WTC11 (cell line): ENCODE data around the gene PSME4. TPM values are rescaled to one million over a fixed set of nuclear protein-coding genes. Genes with fewer than 3 reads are reported as not detected.

Source experiments
- ATAC-seq: fragments of 200-7000 bp; cut with Tn5 transposase; 2 replicates; pipeline ENCODE4 v1.10.0; 2021; ENCODE audit warnings: mild to moderate bottlenecking, moderate library complexity
- CTCF ChIA-PET: fragments of 300-600 bp; sonication (Branson Sonifier 250); formaldehyde crosslinking; loops from one replicate; lab custom pipeline; 2021; ENCODE audit warnings: antibody characterized with exemption; lab: Charles Lee
- POLR2A ChIA-PET: fragments of 350-600 bp; sonication (Branson Sonifier 250); formaldehyde crosslinking; loops from one replicate; lab custom pipeline; 2021; ENCODE audit warnings: antibody characterized with exemption; lab: Charles Lee
- DNase-seq: peaks from one replicate; pipeline ENCODE4 v3.0.0; 2021; ENCODE audit warnings: low spot score
- H3K27ac Mint-ChIP-seq: 2 replicates; pipeline ENCODE4 v1.8.0; 2021; ENCODE audit warnings: mixed read lengths
- H3K27me3 Mint-ChIP-seq: 2 replicates; pipeline ENCODE4 v1.8.0; 2021; ENCODE audit warnings: low read depth, mild to moderate bottlenecking, moderate library complexity, mixed read lengths
- H3K36me3 Mint-ChIP-seq: 2 replicates; pipeline ENCODE4 v1.8.0; 2021; ENCODE audit warnings: mixed read lengths
- H3K4me1 Mint-ChIP-seq: 2 replicates; pipeline ENCODE4 v1.8.0; 2022; ENCODE audit warnings: mixed read lengths
- H3K4me3 Mint-ChIP-seq: 2 replicates; pipeline ENCODE4 v1.8.0; 2021; ENCODE audit warnings: mild to moderate bottlenecking, moderate library complexity, mixed read lengths
- H3K9me3 Mint-ChIP-seq: 2 replicates; pipeline ENCODE4 v1.8.0; 2021; ENCODE audit warnings: mixed read lengths
- EMX1 ChIP-seq: fragments of 250-450 bp; sonication (Bioruptor Pico); IDR thresholded peaks from 2 replicates; pipeline ENCODE4 v1.8.0; 2021; ENCODE audit warnings: mild to moderate bottlenecking
- ERG ChIP-seq: fragments of 250-450 bp; sonication (Bioruptor Pico); IDR thresholded peaks from 2 replicates; pipeline ENCODE4 v1.8.0; 2021; ENCODE audit warnings: mild to moderate bottlenecking
- ESRRA ChIP-seq: sonication (generic); formaldehyde crosslinking; IDR thresholded peaks from 2 replicates; pipeline ENCODE4 v1.8.1; 2022; ENCODE audit warnings: mild to moderate bottlenecking, missing genetic modification reagents, borderline replicate concordance
- GABPB1 ChIP-seq: sonication (generic); formaldehyde crosslinking; IDR thresholded peaks from 2 replicates; pipeline ENCODE4 v1.8.1; 2023; ENCODE audit warnings: mild to moderate bottlenecking, missing genetic modification reagents
- JAZF1 ChIP-seq: fragments of 250-450 bp; sonication (Bioruptor Pico); IDR thresholded peaks from 2 replicates; pipeline ENCODE4 v1.9.0; 2021; ENCODE audit warnings: moderate library complexity, mild to moderate bottlenecking, inconsistent platforms
- KAT7 ChIP-seq: sonication (generic); formaldehyde crosslinking; IDR thresholded peaks from 2 replicates; pipeline ENCODE4 v1.8.1; 2023; ENCODE audit warnings: missing genetic modification reagents, mild to moderate bottlenecking, borderline replicate concordance
- NFE2L1 ChIP-seq: sonication (generic); formaldehyde crosslinking; IDR thresholded peaks from 2 replicates; pipeline ENCODE4 v1.8.1; 2023; ENCODE audit warnings: missing genetic modification reagents
- NFYB ChIP-seq: sonication (generic); formaldehyde crosslinking; conservative IDR thresholded peaks from 2 replicates; pipeline ENCODE4 v1.8.0; 2022; ENCODE audit warnings: low read depth, missing genetic modification reagents
- PRDM15 ChIP-seq: sonication (generic); formaldehyde crosslinking; IDR thresholded peaks from 2 replicates; pipeline ENCODE4 v1.8.0; 2022; ENCODE audit warnings: missing genetic modification reagents
- SMAD3 ChIP-seq: sonication (generic); formaldehyde crosslinking; IDR thresholded peaks from 2 replicates; pipeline ENCODE4 v1.8.0; 2022; ENCODE audit warnings: missing genetic modification reagents, mild to moderate bottlenecking, borderline replicate concordance
- ZNF121 ChIP-seq: sonication (generic); formaldehyde crosslinking; IDR thresholded peaks from 2 replicates; pipeline ENCODE4 v1.8.0; 2023; ENCODE audit warnings: missing genetic modification reagents
- ZNF416 ChIP-seq: fragments of 250-450 bp; sonication (Bioruptor Pico); IDR thresholded peaks from 2 replicates; pipeline ENCODE4 v1.9.0; 2021; ENCODE audit warnings: mild to moderate bottlenecking, inconsistent platforms
- ZSCAN18 ChIP-seq: fragments of 250-450 bp; sonication (Bioruptor Pico); IDR thresholded peaks from 2 replicates; pipeline ENCODE4 v2.1.2; 2022; ENCODE audit warnings: mild to moderate bottlenecking, moderate library complexity
- total RNA-seq: library from RNA; stranded (reverse); gene quantifications from 3 replicates; pipeline ENCODE4 v1.2.3, GENCODE V29; 2021
- TF ChIP-seq, protein P1 (sequence below): sonication (generic); formaldehyde crosslinking; IDR thresholded peaks from 2 replicates; pipeline ENCODE4 v1.8.0; 2023; ENCODE audit warnings: missing genetic modification reagents
- TF ChIP-seq, protein P2 (sequence below): sonication (generic); formaldehyde crosslinking; IDR thresholded peaks from 2 replicates; pipeline ENCODE4 v1.8.1; 2023; ENCODE audit warnings: mild to moderate bottlenecking, missing genetic modification reagents
- TF ChIP-seq, protein P3 (sequence below): sonication (generic); formaldehyde crosslinking; conservative IDR thresholded peaks from 2 replicates; pipeline ENCODE4 v1.8.1; 2023; ENCODE audit warnings: mild to moderate bottlenecking, low read depth, missing genetic modification reagents, moderate library complexity

The PSME4 gene
- total RNA-seq, 1 experiment from 2014 or later = 91.9 TPM

GRCh38 chr2:53867169-53867568, 103.6 kb downstream of the PSME4 start:
- no peaks in the 10 kb centered on the region for H3K27me3 Mint-ChIP-seq

More at GRCh38 chr2:53867169-53867568, 103.6 kb downstream of the PSME4 start:
- ATAC-seq (no peak), DNase-seq (no peak)
- TF ChIP-seq, protein P1, sequence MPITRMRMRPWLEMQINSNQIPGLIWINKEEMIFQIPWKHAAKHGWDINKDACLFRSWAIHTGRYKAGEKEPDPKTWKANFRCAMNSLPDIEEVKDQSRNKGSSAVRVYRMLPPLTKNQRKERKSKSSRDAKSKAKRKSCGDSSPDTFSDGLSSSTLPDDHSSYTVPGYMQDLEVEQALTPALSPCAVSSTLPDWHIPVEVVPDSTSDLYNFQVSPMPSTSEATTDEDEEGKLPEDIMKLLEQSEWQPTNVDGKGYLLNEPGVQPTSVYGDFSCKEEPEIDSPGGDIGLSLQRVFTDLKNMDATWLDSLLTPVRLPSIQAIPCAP (CRISPR knock-in tag) = no peak
- TF ChIP-seq ZSCAN18 (CRISPR knock-in tag) = no peak
- TF ChIP-seq, protein P2, sequence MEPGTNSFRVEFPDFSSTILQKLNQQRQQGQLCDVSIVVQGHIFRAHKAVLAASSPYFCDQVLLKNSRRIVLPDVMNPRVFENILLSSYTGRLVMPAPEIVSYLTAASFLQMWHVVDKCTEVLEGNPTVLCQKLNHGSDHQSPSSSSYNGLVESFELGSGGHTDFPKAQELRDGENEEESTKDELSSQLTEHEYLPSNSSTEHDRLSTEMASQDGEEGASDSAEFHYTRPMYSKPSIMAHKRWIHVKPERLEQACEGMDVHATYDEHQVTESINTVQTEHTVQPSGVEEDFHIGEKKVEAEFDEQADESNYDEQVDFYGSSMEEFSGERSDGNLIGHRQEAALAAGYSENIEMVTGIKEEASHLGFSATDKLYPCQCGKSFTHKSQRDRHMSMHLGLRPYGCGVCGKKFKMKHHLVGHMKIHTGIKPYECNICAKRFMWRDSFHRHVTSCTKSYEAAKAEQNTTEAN (CRISPR knock-in tag) = no peak
- TF ChIP-seq ZNF121 = no peak
- no peak for TF ChIP-seq NFYB (CRISPR knock-in tag)
- no peak for TF ChIP-seq ZNF416 (CRISPR knock-in tag)
- no peak for TF ChIP-seq EMX1 (CRISPR knock-in tag)
- TF ChIP-seq SMAD3 = no peak
- TF ChIP-seq NFE2L1 (CRISPR knock-in tag) = no peak
- no peak for TF ChIP-seq ERG (CRISPR knock-in tag)
- TF ChIP-seq JAZF1 (CRISPR knock-in tag) = no peak
- no peak for TF ChIP-seq GABPB1
- TF ChIP-seq, protein P3, sequence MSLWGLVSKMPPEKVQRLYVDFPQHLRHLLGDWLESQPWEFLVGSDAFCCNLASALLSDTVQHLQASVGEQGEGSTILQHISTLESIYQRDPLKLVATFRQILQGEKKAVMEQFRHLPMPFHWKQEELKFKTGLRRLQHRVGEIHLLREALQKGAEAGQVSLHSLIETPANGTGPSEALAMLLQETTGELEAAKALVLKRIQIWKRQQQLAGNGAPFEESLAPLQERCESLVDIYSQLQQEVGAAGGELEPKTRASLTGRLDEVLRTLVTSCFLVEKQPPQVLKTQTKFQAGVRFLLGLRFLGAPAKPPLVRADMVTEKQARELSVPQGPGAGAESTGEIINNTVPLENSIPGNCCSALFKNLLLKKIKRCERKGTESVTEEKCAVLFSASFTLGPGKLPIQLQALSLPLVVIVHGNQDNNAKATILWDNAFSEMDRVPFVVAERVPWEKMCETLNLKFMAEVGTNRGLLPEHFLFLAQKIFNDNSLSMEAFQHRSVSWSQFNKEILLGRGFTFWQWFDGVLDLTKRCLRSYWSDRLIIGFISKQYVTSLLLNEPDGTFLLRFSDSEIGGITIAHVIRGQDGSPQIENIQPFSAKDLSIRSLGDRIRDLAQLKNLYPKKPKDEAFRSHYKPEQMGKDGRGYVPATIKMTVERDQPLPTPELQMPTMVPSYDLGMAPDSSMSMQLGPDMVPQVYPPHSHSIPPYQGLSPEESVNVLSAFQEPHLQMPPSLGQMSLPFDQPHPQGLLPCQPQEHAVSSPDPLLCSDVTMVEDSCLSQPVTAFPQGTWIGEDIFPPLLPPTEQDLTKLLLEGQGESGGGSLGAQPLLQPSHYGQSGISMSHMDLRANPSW = no peak
- no peak for TF ChIP-seq ESRRA
- TF ChIP-seq KAT7 = no peak
- no peak for TF ChIP-seq PRDM15 (CRISPR knock-in tag)
- Mint-ChIP-seq H3K36me3 (peaks cover 31% of the 10 kb centered on the region), H3K27ac (no peak overlapping the region), H3K4me3 (no peak overlapping the region), H3K9me3 (no peaks in the 10 kb centered on the region), H3K4me1 (no peaks in the 10 kb centered on the region)
- ChIA-PET CTCF (interaction anchor here (0.6 kb wide), 1 partner anchor 1717 kb away, joined by 3 read pairs; no protein-coding TSS in a partner anchor), POLR2A (interaction anchor here (0.6 kb wide), 1 partner anchor 11 kb away, joined by 3 read pairs; no protein-coding TSS in a partner anchor)
